Measurements from ENCODE around the gene RAPGEF4. TPM values are rescaled to one million over a fixed set of nuclear protein-coding genes. Genes with fewer than 3 reads are reported as not detected.

Gene RAPGEF4
- total and polyA plus RNA-seq, 9 of the 15 experiments (the other 6 are each of a cell fraction or from before 2014, with no cell fraction given), result 0.04 to 0.33 (median 0.13) TPM; not detected in 6

GRCh38 chr2:172912266-172912665 lies 176.6 kb downstream of the RAPGEF4 start:
- DNase-seq (ENCODE audit: extremely low read depth in 1 of 4, low spot score in 3 of 4), result no peak
- TF ChIP-seq TAF7 (tag; IDR thresholded peaks at IDR 0.05), result no peak
- no peak for TF ChIP-seq MNT (conservative IDR thresholded peaks at IDR 0.05)
- TF ChIP-seq CBX8 (IDR thresholded peaks at IDR 0.05; ENCODE audit: borderline replicate concordance, extremely low read depth, low read depth, low read length, poor library complexity, severe bottlenecking), result no peak
- no peak for TF ChIP-seq ZBTB40 (IDR thresholded peaks at IDR 0.05)
- TF ChIP-seq ZBTB40 (CRISPR knock-in tag; IDR thresholded peaks at IDR 0.05), result no peak
- no peak for TF ChIP-seq CREB1 (IDR thresholded peaks at IDR 0.05)
- TF ChIP-seq CREB1 (CRISPR knock-in tag; IDR thresholded peaks at IDR 0.05), result no peak

More at GRCh38 chr2:172912266-172912665, 176.6 kb downstream of the RAPGEF4 start:
- FAIRE-seq (no peak), ATAC-seq (no peak)
- H2AFZ ChIP-seq (ENCODE audit: low read depth, low read length), result no peak overlapping the region
- intact Hi-C loops (cut with micrococcal nuclease), result no loop called here
- H3K4me1 ChIP-seq (replicated peaks in 1 of 2; ENCODE audit: control insufficient read depth in 2 of 2, insufficient read depth in 2 of 2, low read length in 2 of 2), result no peaks in the 10 kb centered on the region
- no peak overlapping the region for H3K4me3 ChIP-seq
- peaks cover 0 to 17% of the 10 kb centered on the region in 2 experiments; a peak in 2 of 5 replicates for H3K27me3 ChIP-seq (ENCODE audit: control insufficient read depth in 2 of 2, insufficient read depth in 2 of 2, low read length in 2 of 2)
- no peaks in the 10 kb centered on the region for H3K9me3 ChIP-seq (replicated peaks; ENCODE audit: control insufficient read depth, insufficient read depth, low read depth, low read length)
- BruUV-seq (replicated peaks), result no TSS peak
- in situ Hi-C loops (cut with MboI), result no loop called here
- H3K27ac ChIP-seq (ENCODE audit: extremely low read depth, low read depth, low read length), result no peak overlapping the region
- no peaks in the 10 kb centered on the region for H4K20me1 ChIP-seq (replicated peaks; ENCODE audit: control insufficient read depth, insufficient read depth, low read length)
- H3K9ac ChIP-seq (ENCODE audit: insufficient read depth in 1 of 2, low read depth in 2 of 2, low read length in 2 of 2), result no peak overlapping the region
- POLR2A ChIA-PET, result interaction anchor here (1.0 kb wide), 2 partner anchors 12 to 14 kb away, joined by 3 read pairs; no protein-coding TSS in a partner anchor
- H3K9me1 ChIP-seq (ENCODE audit: control insufficient read depth, insufficient read depth, low read length), result no peaks in the 10 kb centered on the region
- H3K4me2 ChIP-seq (ENCODE audit: insufficient read depth, low read length), result no peak overlapping the region
- no peaks in the 10 kb centered on the region for H3K36me3 ChIP-seq (ENCODE audit: control insufficient read depth, insufficient read depth, low read length)
- WGBS (ENCODE audit: insufficient coverage, low coverage, missing lambda C conversion rate), result 0% methylated on average over 1 of the region's 1 CpG
- CTCF ChIA-PET (ENCODE audit: low intra/inter-chr PET ratio), result no interaction called here
- no peaks in the 10 kb centered on the region for H3K79me2 ChIP-seq (ENCODE audit: control insufficient read depth, insufficient read depth, low read length)

Data from K562 (cell line).